ENCODE results near the gene ITPR2.
"Not testable (repeated sequence)": the region's sequence is repeated elsewhere in the genome, so short reads cannot be mapped to it uniquely, and the experiment has no call there.

ITPR2 gene

GRCh38 chr12:26848156-26848825 is 15.3 kb upstream of the ITPR2 start:
- DNase-seq: no peak

DNA sequence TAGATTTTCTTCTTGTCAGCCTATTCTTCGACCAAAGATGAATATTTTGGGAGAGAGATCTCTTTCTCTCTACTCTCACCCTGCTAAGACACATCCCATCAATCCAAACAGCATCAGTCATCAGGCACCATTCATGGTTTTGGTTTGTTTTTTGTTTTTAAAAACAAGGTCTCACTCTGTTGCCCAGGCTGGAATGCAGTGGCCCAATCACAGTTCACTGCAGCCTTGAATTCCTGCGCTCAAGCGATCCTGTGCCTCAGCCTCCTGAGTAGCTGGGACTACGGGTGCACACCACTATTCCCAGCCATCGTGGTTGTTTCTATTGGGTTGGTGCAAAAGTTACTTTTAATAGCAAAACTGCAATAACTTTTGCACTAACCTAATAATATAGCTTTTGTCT is 14.4 kb upstream of the ITPR2 start:
- no peak for DNase-seq

DNA sequence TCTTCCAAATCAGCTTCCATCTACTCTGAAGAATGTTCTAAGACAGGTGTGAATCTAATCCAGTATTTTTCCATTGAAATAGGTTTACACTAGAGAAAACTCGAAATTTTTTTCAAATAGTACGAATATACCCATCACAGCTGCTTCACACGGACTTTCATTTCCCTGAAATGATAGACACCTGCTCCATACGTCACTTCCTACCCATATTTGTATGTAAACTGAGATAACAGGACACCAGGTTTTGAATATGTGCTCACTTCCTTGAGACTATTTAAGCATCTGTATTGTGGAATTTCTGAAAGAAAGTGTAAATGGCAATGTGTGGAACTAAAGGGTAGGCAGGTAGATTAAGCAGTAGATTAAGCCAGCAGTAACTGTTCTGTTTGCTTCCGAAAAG is 13.4 kb upstream of the ITPR2 start:
- no peak for DNase-seq

- DNase-seq: no peak
These were observed 13.0 kb upstream of the ITPR2 start for GRCh38 chr12:26845984-26846383.

DNA sequence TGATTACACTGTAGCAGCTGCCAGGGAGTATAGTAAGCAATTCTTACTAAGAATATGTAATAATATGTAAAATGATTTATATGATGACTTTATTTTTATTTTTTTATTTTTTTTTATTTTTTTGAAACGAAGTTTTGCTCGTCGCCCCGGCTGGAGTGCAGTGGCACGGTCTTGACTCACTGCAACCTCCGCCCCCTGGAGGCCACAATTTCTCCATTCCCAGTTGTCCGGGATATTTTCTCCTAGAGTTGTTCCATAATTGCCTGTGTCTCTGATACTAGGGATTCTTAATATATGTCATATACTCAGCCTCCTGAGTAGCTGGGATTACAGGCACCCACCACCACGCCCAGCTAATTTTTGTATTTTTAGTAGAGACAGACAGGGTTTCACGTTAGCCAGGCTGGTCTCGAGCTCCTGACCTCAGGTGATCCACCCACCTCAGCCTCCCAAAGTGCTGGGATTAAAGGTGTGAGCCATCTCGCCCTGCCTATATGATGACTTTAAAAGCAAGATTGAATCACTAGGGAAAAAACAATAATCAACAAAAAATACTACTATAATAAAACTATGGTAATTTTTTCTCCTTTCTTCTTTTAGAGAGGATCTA is 12.2 kb upstream of the ITPR2 start:
- DNase-seq: no peak

DNA sequence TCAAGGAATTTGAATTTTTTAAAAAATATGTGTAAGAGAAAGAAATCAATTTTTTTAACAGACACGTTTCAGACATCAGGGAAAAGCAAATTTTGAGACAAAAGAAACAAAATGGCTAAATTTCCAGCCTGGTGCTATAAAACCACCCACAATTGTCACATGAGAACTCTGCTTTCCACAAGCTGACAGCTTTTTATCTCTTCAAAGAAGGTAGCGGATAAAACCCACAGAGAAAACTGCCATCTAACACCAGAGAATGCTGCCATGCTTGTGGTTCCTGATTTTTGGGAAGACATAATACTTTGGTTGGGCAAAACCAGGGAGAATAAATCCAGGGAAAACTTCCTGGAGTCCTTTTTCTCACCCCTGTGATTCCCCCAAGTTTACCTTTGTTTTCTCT is 10.3 kb upstream of the ITPR2 start:
- no peak for DNase-seq

GRCh38 chr12:26841085-26841484 is 8.1 kb upstream of the ITPR2 start:
- DNase-seq: no peak

- DNase-seq: no peak
These were observed 6.5 kb upstream of the ITPR2 start for GRCh38 chr12:26839512-26839911.

DNA sequence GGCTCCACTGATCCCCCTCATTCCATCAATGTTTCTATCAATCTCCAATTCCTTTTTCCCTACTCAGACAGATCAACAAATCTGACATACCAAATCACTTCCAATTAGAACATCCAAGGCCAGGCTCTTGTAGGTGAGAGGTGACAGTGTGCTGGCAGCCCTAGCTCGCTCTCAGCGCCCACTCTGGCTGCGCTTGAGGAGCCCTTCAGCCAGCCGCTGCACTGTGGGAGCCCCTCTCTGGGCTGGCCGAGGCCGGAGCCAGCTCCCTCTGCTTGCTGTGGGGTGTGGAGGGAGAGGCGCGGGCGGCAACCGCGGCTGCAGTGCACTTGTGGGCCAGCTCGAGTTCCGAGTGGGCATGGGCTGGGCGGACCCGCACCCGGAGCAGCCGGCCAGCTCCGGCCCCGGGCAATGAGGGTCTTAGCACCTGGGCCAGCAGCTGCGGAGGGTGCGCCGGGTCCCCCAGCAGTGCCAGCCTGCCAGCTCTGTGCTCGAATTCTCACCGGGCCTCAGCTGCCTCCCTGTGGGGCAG is 6.0 kb upstream of the ITPR2 start:
- no peak for DNase-seq

DNA sequence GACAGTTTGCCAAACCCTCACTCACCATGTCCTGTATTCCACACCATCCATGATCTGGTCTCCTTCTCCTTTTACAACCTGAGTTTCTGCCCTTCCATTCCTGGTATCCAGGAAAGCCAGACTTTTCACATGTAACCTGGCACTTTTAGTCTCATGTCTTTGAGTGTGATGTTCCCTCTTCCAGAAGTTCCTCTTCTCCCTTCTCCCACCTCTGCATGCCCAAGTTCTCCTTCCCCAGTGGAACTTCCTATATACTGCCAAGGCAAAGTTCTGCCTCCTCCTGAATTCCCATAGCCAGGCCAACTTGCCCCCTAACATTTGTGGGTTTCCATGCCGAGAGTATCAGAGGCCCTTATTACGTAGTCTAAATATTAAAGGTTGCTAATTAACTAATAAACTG is 3.2 kb upstream of the ITPR2 start:
- DNase-seq: no peak

DNA sequence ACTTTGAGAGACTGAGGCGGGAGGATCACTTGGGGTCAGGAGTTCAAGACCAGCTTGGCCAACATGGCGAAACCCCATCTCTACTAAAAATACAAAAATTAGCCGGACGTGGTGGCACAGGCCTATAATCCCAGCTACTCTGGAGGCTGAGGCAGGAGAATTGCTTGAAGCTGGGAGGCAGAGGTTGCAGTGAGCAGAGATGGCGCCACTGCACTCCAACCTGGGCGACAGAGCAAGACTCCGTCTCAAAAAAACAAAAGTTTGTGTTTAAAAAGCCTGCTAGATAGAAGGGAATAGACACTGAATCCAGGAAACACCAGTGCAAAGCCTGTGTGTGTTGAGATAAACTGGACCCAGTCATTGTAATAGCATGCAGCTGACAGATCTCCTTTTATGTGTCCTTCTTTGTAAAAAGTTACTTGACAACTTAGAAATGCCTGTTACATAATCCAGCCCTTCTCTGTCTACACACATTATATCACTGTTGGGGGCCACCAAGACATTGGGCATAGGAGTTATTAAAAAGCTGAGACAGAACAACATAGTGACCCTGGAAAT is 1.6 kb upstream of the ITPR2 start:
- not testable (repeated sequence) for DNase-seq

DNA sequence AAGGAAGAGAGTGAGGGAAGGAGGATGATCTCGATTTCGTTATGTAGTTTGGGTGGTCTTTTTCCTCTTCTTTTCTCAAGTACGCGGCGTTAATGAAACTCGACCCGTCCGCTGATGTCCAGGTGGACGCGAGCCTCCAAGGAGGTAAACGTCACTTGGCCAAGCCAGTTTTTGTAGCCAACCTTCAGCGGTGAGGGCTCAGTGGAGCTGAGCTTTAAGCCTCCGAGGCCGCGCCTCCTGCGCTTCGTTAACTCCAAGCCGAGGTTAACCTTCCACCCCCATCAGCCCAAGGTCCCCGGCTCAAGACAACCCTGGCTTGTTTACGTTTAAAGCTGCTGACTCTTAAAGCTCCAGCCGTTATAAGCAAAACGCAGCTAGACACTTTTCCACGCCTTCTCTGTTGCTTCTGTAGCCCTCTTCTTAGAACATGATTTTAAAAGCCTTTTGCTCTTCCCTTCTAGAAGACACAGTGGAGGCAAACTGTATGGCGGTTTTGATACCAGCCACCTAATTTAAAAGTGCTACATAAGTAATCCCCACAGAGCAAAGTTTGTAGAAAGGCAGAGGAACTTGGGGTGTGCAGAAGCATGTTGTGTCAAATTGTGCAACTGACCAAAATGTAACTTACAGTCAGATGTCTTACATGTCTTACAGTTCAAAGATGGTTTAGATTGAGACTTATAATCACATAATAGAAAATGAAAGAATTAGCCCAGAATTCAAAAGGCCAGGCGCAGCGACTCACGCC is 923 bp upstream of the ITPR2 start:
- peak; percentile 20 for DNase-seq

- peak; percentile 71 for DNase-seq
These were observed 808 bp downstream of the ITPR2 start for GRCh38 chr12:26831951-26832821.

DNA sequence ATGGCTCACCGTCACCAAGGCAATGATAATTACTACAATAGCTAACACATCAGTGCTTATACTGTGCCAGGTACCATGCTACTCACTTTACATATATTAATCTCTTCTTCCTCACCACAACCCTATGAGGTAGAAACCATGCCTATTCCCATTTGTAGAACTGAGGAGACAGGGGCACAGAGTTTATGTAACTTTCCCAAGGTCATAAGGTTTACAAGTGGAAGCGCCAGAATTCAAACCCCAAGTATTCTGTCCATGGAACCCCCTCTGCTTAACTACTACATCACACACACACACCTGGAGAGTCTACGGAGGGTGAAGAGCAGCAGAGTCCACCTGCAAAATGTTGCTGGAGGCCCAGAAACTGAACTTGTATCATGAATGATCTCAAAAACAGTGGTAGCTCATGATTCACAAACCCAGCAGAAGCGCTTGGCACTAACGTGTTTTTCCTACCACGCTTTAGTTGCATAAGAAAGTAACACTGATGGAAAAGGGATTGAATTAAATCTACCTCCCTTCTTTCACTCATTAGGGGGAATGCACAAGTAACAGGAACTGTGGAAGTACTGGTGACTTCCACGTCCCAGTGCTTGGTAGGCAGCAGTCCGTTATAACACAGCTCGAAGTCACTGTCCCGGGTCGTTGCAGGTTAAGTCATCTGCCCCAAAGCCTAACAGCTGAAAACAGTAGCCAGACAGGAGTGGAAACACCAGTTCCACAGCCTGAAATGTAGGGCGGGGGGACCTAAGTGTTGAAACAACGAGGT is 2.0 kb downstream of the ITPR2 start:
- DNase-seq: no peak

- DNase-seq: no peak
These were observed 2.6 kb downstream of the ITPR2 start for GRCh38 chr12:26830363-26830762.

GRCh38 chr12:26828280-26829073 is 4.5 kb downstream of the ITPR2 start:
- DNase-seq: peak; percentile 46

GRCh38 chr12:26826437-26826836 is 6.6 kb downstream of the ITPR2 start:
- no peak for DNase-seq

DNA sequence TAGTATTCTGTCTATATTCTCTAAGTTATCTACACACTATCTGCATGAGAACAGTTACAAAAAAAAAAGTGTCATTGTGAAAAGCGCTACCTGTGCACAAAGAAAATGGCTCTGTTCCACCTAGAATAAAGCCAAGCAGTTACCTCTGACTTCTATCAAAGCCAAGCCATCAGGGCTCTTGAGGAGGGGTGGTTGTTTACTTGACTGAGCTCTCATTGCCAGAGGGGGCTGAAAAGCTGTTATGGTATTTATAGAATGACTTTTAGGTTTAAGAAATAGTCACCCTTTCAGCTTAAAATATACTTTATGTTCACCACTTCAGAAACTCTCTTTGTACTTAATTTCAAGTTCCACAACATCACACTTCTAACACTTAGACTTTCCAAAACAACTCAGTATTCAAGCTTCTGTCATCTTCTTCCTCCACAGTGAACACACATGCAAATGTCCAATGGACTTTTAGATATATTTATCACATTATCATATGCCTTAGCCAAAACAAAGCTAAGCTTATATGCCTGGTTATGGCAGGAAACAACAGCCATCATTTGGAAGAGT is 7.5 kb downstream of the ITPR2 start:
- DNase-seq: no peak

- no peak for DNase-seq
These were observed 9.6 kb downstream of the ITPR2 start for GRCh38 chr12:26823390-26823789.

DNA sequence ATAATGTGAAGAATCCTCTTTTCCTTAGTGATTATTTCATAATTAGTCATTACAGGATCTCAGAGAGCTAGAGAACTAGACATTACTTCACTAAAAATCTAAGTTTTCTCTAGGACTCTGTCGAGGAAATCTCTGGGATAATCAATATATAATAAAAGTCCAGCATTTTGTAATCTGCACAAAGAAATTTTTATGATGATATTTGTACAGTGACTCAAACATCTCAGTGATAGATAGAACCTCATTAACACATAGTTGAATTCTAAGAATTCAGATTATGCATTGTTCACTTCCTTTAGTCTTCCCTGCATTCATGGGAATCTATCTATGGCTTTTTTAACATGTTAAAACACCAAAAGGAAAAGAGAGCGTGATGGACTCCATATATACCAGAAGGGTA is 11.0 kb downstream of the ITPR2 start:
- no peak for DNase-seq

DNA sequence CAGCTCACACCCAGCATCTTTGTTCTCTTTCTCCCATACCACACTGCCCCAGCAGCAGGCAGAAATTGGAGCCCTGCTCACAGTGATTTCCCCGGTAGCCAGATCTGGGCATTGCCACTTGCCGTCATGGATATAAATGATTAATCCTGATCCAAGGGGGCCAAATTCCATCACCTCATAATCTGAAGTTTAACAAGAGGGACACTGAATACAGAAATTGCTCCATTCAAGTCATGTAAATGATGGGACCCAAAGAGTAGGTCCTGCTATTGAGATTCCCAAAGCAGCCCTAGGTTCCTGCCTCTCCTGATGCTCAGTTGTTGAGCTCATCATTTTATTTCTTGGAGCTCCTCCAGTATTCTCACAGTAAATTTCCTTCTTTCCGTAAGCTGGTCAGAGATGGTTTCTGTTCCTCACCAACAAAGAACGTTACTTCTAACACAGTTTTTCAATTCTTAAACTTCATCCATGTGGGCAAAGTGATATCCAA is 11.7 kb downstream of the ITPR2 start:
- no peak for DNase-seq

Measured in NCI-H2171 treated with DMSO at 0.1 percent for 48 hours (cell line).